PC-3 (cell line): Measurements from ENCODE around the gene ZFP36L2.

Experiments used
- EZH2 ChIP-seq: fragments of 300-600 bp; sonication (generic); IDR thresholded peaks from one replicate; pipeline ENCODE4 v1.6.1; 2017; ENCODE audit warnings: antibody characterized with exemption, mild to moderate bottlenecking, low read length; ENCODE audit not compliant: unreplicated experiment
- TF ChIP-seq, protein P1 (sequence below): fragments of 300-600 bp; sonication (generic); conservative IDR thresholded peaks from 2 replicates; pipeline ENCODE4 v1.5.1; 2017; ENCODE audit warnings: antibody characterized with exemption, low read depth, mild to moderate bottlenecking, low read length

DNA sequence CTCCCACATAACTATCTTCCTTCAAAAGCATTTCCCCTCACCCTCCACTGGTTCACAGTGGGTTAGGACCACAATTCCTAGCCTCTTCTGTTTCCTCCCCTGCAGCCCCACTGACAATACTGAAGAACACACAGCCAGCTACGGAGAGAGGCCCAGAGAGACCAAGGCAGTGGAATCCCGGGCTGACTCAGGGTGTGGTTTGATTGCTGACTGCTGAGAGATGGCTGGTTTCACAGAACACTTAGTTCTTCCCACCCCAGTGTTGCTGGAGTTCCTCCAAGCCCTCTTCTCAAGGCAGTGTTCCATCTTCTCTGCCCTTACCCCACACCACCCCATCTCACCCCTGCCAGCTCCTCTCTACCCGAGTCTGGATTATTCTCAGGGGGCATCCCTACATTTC is 43.3 kb upstream of the ZFP36L2 start:
- TF ChIP-seq, protein P1, sequence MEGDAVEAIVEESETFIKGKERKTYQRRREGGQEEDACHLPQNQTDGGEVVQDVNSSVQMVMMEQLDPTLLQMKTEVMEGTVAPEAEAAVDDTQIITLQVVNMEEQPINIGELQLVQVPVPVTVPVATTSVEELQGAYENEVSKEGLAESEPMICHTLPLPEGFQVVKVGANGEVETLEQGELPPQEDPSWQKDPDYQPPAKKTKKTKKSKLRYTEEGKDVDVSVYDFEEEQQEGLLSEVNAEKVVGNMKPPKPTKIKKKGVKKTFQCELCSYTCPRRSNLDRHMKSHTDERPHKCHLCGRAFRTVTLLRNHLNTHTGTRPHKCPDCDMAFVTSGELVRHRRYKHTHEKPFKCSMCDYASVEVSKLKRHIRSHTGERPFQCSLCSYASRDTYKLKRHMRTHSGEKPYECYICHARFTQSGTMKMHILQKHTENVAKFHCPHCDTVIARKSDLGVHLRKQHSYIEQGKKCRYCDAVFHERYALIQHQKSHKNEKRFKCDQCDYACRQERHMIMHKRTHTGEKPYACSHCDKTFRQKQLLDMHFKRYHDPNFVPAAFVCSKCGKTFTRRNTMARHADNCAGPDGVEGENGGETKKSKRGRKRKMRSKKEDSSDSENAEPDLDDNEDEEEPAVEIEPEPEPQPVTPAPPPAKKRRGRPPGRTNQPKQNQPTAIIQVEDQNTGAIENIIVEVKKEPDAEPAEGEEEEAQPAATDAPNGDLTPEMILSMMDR: no peak
- TF ChIP-seq EZH2: no peak
